Measurements from ENCODE around the gene C19orf85.
A peak's percentile ranks its signal among the peaks of the same experiment; 100 is the strongest.
"Not testable (repeated sequence)": the region's sequence is repeated elsewhere in the genome, so short reads cannot be mapped to it uniquely, and the experiment has no call there.

The C19orf85 gene

GRCh38 chr19:55451965-55452748 is 12.4 kb downstream of the C19orf85 start:
- peaks cover 0 to 2% of the 10 kb centered on the region in 2 donors for H3K9me3 ChIP-seq (replicated peaks in 1 of 2; ENCODE audit: control insufficient read depth in 2 of 2, insufficient read depth in 1 of 2, low read depth in 1 of 2, low read length in 2 of 2)
- peaks cover 0 to 12% of the 10 kb centered on the region in 2 donors for H3K36me3 ChIP-seq (replicated peaks in 1 of 2; ENCODE audit: control insufficient read depth in 2 of 2, insufficient read depth in 2 of 2, low read length in 2 of 2)
- no CpG with 5 or more reads among the region's 57 CpGs for WGBS, 2 donors (ENCODE audit: extremely low coverage in 2 of 2, insufficient read length in 2 of 2, insufficient replicate concordance in 1 of 2)
- H3K4me1 ChIP-seq (ENCODE audit: control insufficient read depth in 2 of 2, insufficient read depth in 1 of 2, low read depth in 1 of 2, low read length in 2 of 2), result peaks cover 8 to 18% of the 10 kb centered on the region in 2 donors
- H3K4me3 ChIP-seq (ENCODE audit: low read length in 2 of 2), result peak overlapping the region; percentile 56 to 71
- no peak overlapping the region for H3K27ac ChIP-seq (replicated peaks; ENCODE audit: low read length)
- H3K79me1 ChIP-seq (ENCODE audit: low read depth, low read length), result peaks cover 2% of the 10 kb centered on the region
- no peak for DNase-seq (ENCODE audit: low spot score)
- H3K14ac ChIP-seq (ENCODE audit: low read length), result peak overlapping the region; percentile 8
- H3K18ac ChIP-seq (ENCODE audit: low read length), result peak overlapping the region; percentile 85
- H2BK15ac ChIP-seq (ENCODE audit: low read length), result peak overlapping the region; percentile 67
- H2AFZ ChIP-seq (ENCODE audit: low read length), result peak overlapping the region; percentile 92
- no peak overlapping the region for H3K4ac ChIP-seq (ENCODE audit: low read length)
- H3K4me2 ChIP-seq (ENCODE audit: insufficient read depth, low read length, poor library complexity, severe bottlenecking), result peak overlapping the region; percentile 96
- H3K27me3 ChIP-seq (ENCODE audit: control insufficient read depth in 3 of 3, insufficient read depth in 3 of 3, low read depth in 1 of 3, low read length in 3 of 3), result peaks cover 9 to 49% (median 9%) of the 10 kb centered on the region in 3 experiments
- H2BK12ac ChIP-seq (ENCODE audit: low read length), result no peak overlapping the region
- peak overlapping the region; percentile 43 for H3K23ac ChIP-seq (ENCODE audit: low read depth, low read length, poor library complexity)
- no peak overlapping the region for H4K91ac ChIP-seq (ENCODE audit: low read depth, low read length, poor library complexity)
- no peak overlapping the region for H2BK120ac ChIP-seq (ENCODE audit: low read depth, low read length)
- H3K9ac ChIP-seq (ENCODE audit: low read depth, low read length, poor library complexity), result peak overlapping the region; percentile 92
- H4K8ac ChIP-seq (ENCODE audit: low read depth, low read length), result no peak overlapping the region
- peak overlapping the region; percentile 53 for H2BK5ac ChIP-seq (ENCODE audit: low read length)
- peak overlapping the region; percentile 63 for H2AK5ac ChIP-seq (ENCODE audit: low read depth, low read length)

GRCh38 chr19:55451163-55451964 is 13.2 kb downstream of the C19orf85 start:
- no peak overlapping the region for H4K91ac ChIP-seq (ENCODE audit: low read depth, low read length, poor library complexity)
- H2AK5ac ChIP-seq (ENCODE audit: low read depth, low read length), result peak overlapping the region; percentile 37
- peak overlapping the region; percentile 43 for H3K23ac ChIP-seq (ENCODE audit: low read depth, low read length, poor library complexity)
- H2AFZ ChIP-seq (ENCODE audit: low read length), result peak overlapping the region; percentile 92
- H3K27ac ChIP-seq (replicated peaks; ENCODE audit: low read length), result no peak overlapping the region
- no peak for DNase-seq (ENCODE audit: low spot score)
- no peak overlapping the region for H2BK120ac ChIP-seq (ENCODE audit: low read depth, low read length)
- H3K79me1 ChIP-seq (ENCODE audit: low read depth, low read length), result peaks cover 2% of the 10 kb centered on the region
- H4K8ac ChIP-seq (ENCODE audit: low read depth, low read length), result no peak overlapping the region
- H3K4me1 ChIP-seq (ENCODE audit: control insufficient read depth in 2 of 2, insufficient read depth in 1 of 2, low read depth in 1 of 2, low read length in 2 of 2), result peaks cover 8 to 18% of the 10 kb centered on the region in 2 donors
- no CpG with 5 or more reads among the region's 80 CpGs for WGBS, 2 donors (ENCODE audit: extremely low coverage in 2 of 2, insufficient read length in 2 of 2, insufficient replicate concordance in 1 of 2)
- peak overlapping the region; percentile 94 for H3K18ac ChIP-seq (ENCODE audit: low read length)
- peak overlapping the region; percentile 89 for H2BK15ac ChIP-seq (ENCODE audit: low read length)
- peaks cover 9 to 54% (median 15%) of the 10 kb centered on the region in 3 experiments for H3K27me3 ChIP-seq (ENCODE audit: control insufficient read depth in 3 of 3, insufficient read depth in 3 of 3, low read depth in 1 of 3, low read length in 3 of 3)
- H3K4ac ChIP-seq (ENCODE audit: low read length), result no peak overlapping the region
- H3K9ac ChIP-seq (ENCODE audit: low read depth, low read length, poor library complexity), result peak overlapping the region; percentile 44
- peak overlapping the region; percentile 53 for H2BK5ac ChIP-seq (ENCODE audit: low read length)
- H3K36me3 ChIP-seq (replicated peaks in 1 of 2; ENCODE audit: control insufficient read depth in 2 of 2, insufficient read depth in 2 of 2, low read length in 2 of 2), result peaks cover 0 to 10% of the 10 kb centered on the region in 2 donors
- H3K14ac ChIP-seq (ENCODE audit: low read length), result no peak overlapping the region
- peaks cover 0 to 2% of the 10 kb centered on the region in 2 donors for H3K9me3 ChIP-seq (replicated peaks in 1 of 2; ENCODE audit: control insufficient read depth in 2 of 2, insufficient read depth in 1 of 2, low read depth in 1 of 2, low read length in 2 of 2)
- peak overlapping the region; percentile 56 to 66 for H3K4me3 ChIP-seq (ENCODE audit: low read length in 2 of 2)
- peak overlapping the region; percentile 96 for H3K4me2 ChIP-seq (ENCODE audit: insufficient read depth, low read length, poor library complexity, severe bottlenecking)
- H2BK12ac ChIP-seq (ENCODE audit: low read length), result no peak overlapping the region

GRCh38 chr19:55449469-55449868 is 15.1 kb downstream of the C19orf85 start:
- Histone ChIP-seq H3K18ac (ENCODE audit: low read length) (peak overlapping the region; percentile 88), H2BK12ac (ENCODE audit: low read length) (peak overlapping the region; percentile 96), H3K4ac (ENCODE audit: low read length) (no peak overlapping the region), H3K9ac (ENCODE audit: low read depth, low read length, poor library complexity) (peak overlapping the region; percentile 66), H3K36me3 (replicated peaks in 1 of 2; ENCODE audit: control insufficient read depth in 2 of 2, insufficient read depth in 2 of 2, low read length in 2 of 2) (no peaks in the 10 kb centered on the region), H2AK5ac (ENCODE audit: low read depth, low read length) (peak overlapping the region; percentile 97), H2BK120ac (ENCODE audit: low read depth, low read length) (no peak overlapping the region), H4K91ac (ENCODE audit: low read depth, low read length, poor library complexity) (no peak overlapping the region), H3K4me2 (ENCODE audit: insufficient read depth, low read length, poor library complexity, severe bottlenecking) (no peak overlapping the region), H3K4me3 (ENCODE audit: low read length in 2 of 2) (peak overlapping the region in 1 of 2 donors; percentile 66), H3K4me1 (ENCODE audit: control insufficient read depth in 2 of 2, insufficient read depth in 1 of 2, low read depth in 1 of 2, low read length in 2 of 2) (peaks cover 8 to 18% of the 10 kb centered on the region in 2 donors), H3K23ac (ENCODE audit: low read depth, low read length, poor library complexity) (peak overlapping the region; percentile 46), H3K9me3 (replicated peaks in 1 of 2; ENCODE audit: control insufficient read depth in 2 of 2, insufficient read depth in 1 of 2, low read depth in 1 of 2, low read length in 2 of 2) (peaks cover 0 to 2% of the 10 kb centered on the region in 2 donors), H3K27ac (replicated peaks; ENCODE audit: low read length) (no peak overlapping the region), H2AFZ (ENCODE audit: low read length) (peak overlapping the region; percentile 48), H4K8ac (ENCODE audit: low read depth, low read length) (no peak overlapping the region), H3K14ac (ENCODE audit: low read length) (peak overlapping the region; percentile 85), H2BK5ac (ENCODE audit: low read length) (peak overlapping the region; percentile 68), H3K79me1 (ENCODE audit: low read depth, low read length) (peaks cover 2% of the 10 kb centered on the region), H3K27me3 (ENCODE audit: control insufficient read depth in 3 of 3, insufficient read depth in 3 of 3, low read depth in 1 of 3, low read length in 3 of 3) (peaks cover 13 to 70% (median 28%) of the 10 kb centered on the region in 3 experiments), H2BK15ac (ENCODE audit: low read length) (peak overlapping the region; percentile 92)
- WGBS, 2 donors (ENCODE audit: extremely low coverage in 2 of 2, insufficient read length in 2 of 2, insufficient replicate concordance in 1 of 2), result no CpG with 5 or more reads among the region's 16 CpGs
- DNase-seq (ENCODE audit: low spot score), result no peak

GRCh38 chr19:55448175-55448490 is 16.4 kb downstream of the C19orf85 start:
- peak overlapping the region in 1 of 2 donors; percentile 66 for H3K4me3 ChIP-seq (ENCODE audit: low read length in 2 of 2)
- not testable (repeated sequence) for H3K18ac ChIP-seq (ENCODE audit: low read length); H3K27ac ChIP-seq (replicated peaks; ENCODE audit: low read length); H3K4me2 ChIP-seq (ENCODE audit: insufficient read depth, low read length, poor library complexity, severe bottlenecking); H2BK15ac ChIP-seq (ENCODE audit: low read length); H4K8ac ChIP-seq (ENCODE audit: low read depth, low read length); H2BK120ac ChIP-seq (ENCODE audit: low read depth, low read length); H3K4ac ChIP-seq (ENCODE audit: low read length); H3K79me1 ChIP-seq (ENCODE audit: low read depth, low read length); H2AK5ac ChIP-seq (ENCODE audit: low read depth, low read length); H3K9me3 ChIP-seq (replicated peaks in 1 of 2; ENCODE audit: control insufficient read depth in 2 of 2, insufficient read depth in 1 of 2, low read depth in 1 of 2, low read length in 2 of 2); DNase-seq (ENCODE audit: low spot score); H4K91ac ChIP-seq (ENCODE audit: low read depth, low read length, poor library complexity); H2AFZ ChIP-seq (ENCODE audit: low read length); H3K36me3 ChIP-seq (replicated peaks in 1 of 2; ENCODE audit: control insufficient read depth in 2 of 2, insufficient read depth in 2 of 2, low read length in 2 of 2); H2BK5ac ChIP-seq (ENCODE audit: low read length)
- H3K9ac ChIP-seq (ENCODE audit: low read depth, low read length, poor library complexity), result peak overlapping the region; percentile 78
- H3K4me1 ChIP-seq (ENCODE audit: control insufficient read depth in 2 of 2, insufficient read depth in 1 of 2, low read depth in 1 of 2, low read length in 2 of 2), result peaks cover 13 to 21% of the 10 kb centered on the region in 2 donors
- H3K23ac ChIP-seq (ENCODE audit: low read depth, low read length, poor library complexity), result peak overlapping the region; percentile 80
- no CpG with 5 or more reads among the region's 5 CpGs for WGBS, 2 donors (ENCODE audit: extremely low coverage in 2 of 2, insufficient read length in 2 of 2, insufficient replicate concordance in 1 of 2)
- peaks cover 20 to 83% (median 40%) of the 10 kb centered on the region in 3 experiments for H3K27me3 ChIP-seq (ENCODE audit: control insufficient read depth in 3 of 3, insufficient read depth in 3 of 3, low read depth in 1 of 3, low read length in 3 of 3)
- peak overlapping the region; percentile 30 for H2BK12ac ChIP-seq (ENCODE audit: low read length)
- H3K14ac ChIP-seq (ENCODE audit: low read length), result peak overlapping the region; percentile 71

All from neuronal stem cell (in vitro differentiated cells).